ENCODE measurements around the gene AOAH.

DNA sequence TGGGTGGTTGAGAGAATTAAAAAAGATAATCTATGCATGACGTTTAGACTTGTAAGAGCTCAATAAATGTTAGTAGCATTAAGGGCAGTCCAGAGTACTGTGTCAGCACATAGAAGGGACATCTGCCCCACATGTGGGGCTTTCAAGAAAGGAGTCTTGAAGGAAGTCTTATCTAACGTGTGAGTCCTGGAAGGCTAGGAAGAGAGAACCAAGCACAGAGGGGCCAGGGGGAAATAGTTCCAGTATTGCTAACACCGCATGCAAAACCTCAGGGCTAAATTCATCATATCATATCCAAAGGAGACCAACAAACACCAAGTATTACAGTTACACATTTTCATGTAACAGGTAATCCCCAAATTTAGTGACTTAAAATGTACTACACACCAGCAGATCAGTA, 122.7 kb downstream of the AOAH start:
- TF ChIP-seq CTCF (IDR thresholded peaks at IDR 0.05) (no peak), EZH2phosphoT487 (IDR thresholded peaks at IDR 0.05) (no peak), EZH2 (IDR thresholded peaks at IDR 0.05) (no peak)

Measured in neural progenitor cell (in vitro differentiated cells).